ENCODE results near the gene CDK14. TPM values are rescaled to one million over a fixed set of nuclear protein-coding genes. Genes with fewer than 3 reads are reported as not detected.

The CDK14 gene
- total RNA-seq, 1 donor from 2014 or later: 58.6 TPM

GRCh38 chr7:91021956-91022355 is 425.8 kb downstream of the CDK14 start:
- H3K36me3 ChIP-seq: no peaks in the 10 kb centered on the region

GRCh38 chr7:91025906-91026390 is 429.8 kb downstream of the CDK14 start:
- Histone ChIP-seq H3K36me3 (no peaks in the 10 kb centered on the region), H3K4me3 (no peak overlapping the region), H3K27me3 (ENCODE audit: low read depth) (no peaks in the 10 kb centered on the region), H3K27ac (no peak overlapping the region), H3K4me1 (no peaks in the 10 kb centered on the region), H3K9me3 (no peaks in the 10 kb centered on the region)
- no peak for ATAC-seq
- TF ChIP-seq CTCF (IDR thresholded peaks at IDR 0.05): no peak
- no peak for DNase-seq
- intact Hi-C loops (cut with DNase I): no loop called here

More at GRCh38 chr7:91021956-91022355, 425.8 kb downstream of the CDK14 start:
- DNase-seq (no peak), ATAC-seq (no peak)
- H3K4me3 ChIP-seq: no peak overlapping the region
- H3K27ac ChIP-seq: no peak overlapping the region
- no peaks in the 10 kb centered on the region for H3K27me3 ChIP-seq (ENCODE audit: low read depth)
- no peaks in the 10 kb centered on the region for H3K4me1 ChIP-seq
- no peak for TF ChIP-seq CTCF (IDR thresholded peaks at IDR 0.05)
- H3K9me3 ChIP-seq: no peaks in the 10 kb centered on the region
- intact Hi-C loops (cut with DNase I): no loop called here

- Histone ChIP-seq H3K27ac (no peak overlapping the region), H3K27me3 (ENCODE audit: low read depth) (no peaks in the 10 kb centered on the region), H3K4me1 (no peaks in the 10 kb centered on the region), H3K9me3 (no peaks in the 10 kb centered on the region), H3K36me3 (no peaks in the 10 kb centered on the region), H3K4me3 (no peak overlapping the region)
- TF ChIP-seq CTCF (IDR thresholded peaks at IDR 0.05): no peak
- intact Hi-C loops (cut with DNase I): no loop called here
- DNase-seq (no peak), ATAC-seq (no peak)
These were observed 433.6 kb downstream of the CDK14 start for GRCh38 chr7:91029688-91030087.

GRCh38 chr7:91030680-91031380 is 434.7 kb downstream of the CDK14 start:
- Histone ChIP-seq H3K4me1 (no peaks in the 10 kb centered on the region), H3K9me3 (no peaks in the 10 kb centered on the region), H3K36me3 (no peaks in the 10 kb centered on the region), H3K27ac (no peak overlapping the region), H3K27me3 (ENCODE audit: low read depth) (no peaks in the 10 kb centered on the region), H3K4me3 (no peak overlapping the region)
- TF ChIP-seq CTCF (IDR thresholded peaks at IDR 0.05): no peak
- no peak for DNase-seq
- intact Hi-C loops (cut with DNase I): no loop called here
- ATAC-seq: no peak

GRCh38 chr7:91031757-91032156 is 435.6 kb downstream of the CDK14 start:
- Histone ChIP-seq H3K9me3 (no peaks in the 10 kb centered on the region), H3K4me3 (no peak overlapping the region), H3K4me1 (no peaks in the 10 kb centered on the region), H3K27ac (no peak overlapping the region), H3K27me3 (ENCODE audit: low read depth) (no peaks in the 10 kb centered on the region), H3K36me3 (no peaks in the 10 kb centered on the region)
- intact Hi-C loops (cut with DNase I): no loop called here
- no peak for ATAC-seq
- TF ChIP-seq CTCF (IDR thresholded peaks at IDR 0.05): no peak
- no peak for DNase-seq

Measured in lower lobe of right lung (tissue), 2 donors.